ENCODE measurements around the gene FAM120A. TPM values are rescaled to one million over a fixed set of nuclear protein-coding genes. Genes with fewer than 3 reads are reported as not detected.

Gene FAM120A
- total and polyA plus RNA-seq, 2 of the 13 experiments (the other 11 are each of a cell fraction or from before 2014, with no cell fraction given) = 41.3 to 44.4 TPM

- H3K36me3 ChIP-seq (replicated peaks in 1 of 2; ENCODE audit: control insufficient read depth in 1 of 2, insufficient read depth in 2 of 2, low read length in 2 of 2) = no peaks in the 10 kb centered on the region
- H2AFZ ChIP-seq (ENCODE audit: low read length) = no peak overlapping the region
- WGBS (ENCODE audit: low lambda C conversion rate) = 3% methylated on average over 8 of the region's 8 CpGs
- intact Hi-C loops (cut with micrococcal nuclease; ENCODE audit: unreplicated experiment) = no loop called here
- ATAC-seq (peak; percentile 90), FAIRE-seq (peak; percentile 86), DNase-seq (ENCODE audit: low spot score) (peak; percentile 83)
- no peak overlapping the region; a peak in 1 of 6 replicates for H3K4me3 ChIP-seq (replicated peaks in 1 of 3; ENCODE audit: insufficient read depth in 1 of 3, low read depth in 2 of 3, low read length in 3 of 3)
- CTCF ChIA-PET (ENCODE audit: low intra/inter-chr PET ratio, low total read pairs) = no interaction called here
- in situ Hi-C loops (cut with HindIII; ENCODE audit: extremely low pct_ligation_motif_present, low pct_unique_long_range_greater_than_20kb) = no loop called here
- POLR2A ChIA-PET = interaction anchor here (1.1 to 2.4 kb wide), 2 partner anchors 15 to 23 kb away, joined by 5 to 7 read pairs; no protein-coding TSS in a partner anchor
- peak overlapping the region; percentile 32 for H3K27ac ChIP-seq (ENCODE audit: extremely low read length, insufficient read depth, low read length)
- no TSS peak for BruUV-seq (replicated peaks)
- H3K4me2 ChIP-seq (ENCODE audit: low read depth, low read length) = peak overlapping the region; percentile 61
- H3K9me3 ChIP-seq (ENCODE audit: low read length) = no peaks in the 10 kb centered on the region
- no peaks in the 10 kb centered on the region for H3K27me3 ChIP-seq (ENCODE audit: control insufficient read depth in 1 of 2, insufficient read depth in 2 of 2, low read length in 2 of 2)
- H3K79me2 ChIP-seq (ENCODE audit: insufficient read depth, low read length) = peaks cover 32% of the 10 kb centered on the region
- H3K9ac ChIP-seq (ENCODE audit: insufficient read depth, low read depth, low read length) = no peak overlapping the region
- no peaks in the 10 kb centered on the region; the same call in 1 of the 2 replicates for H4K20me1 ChIP-seq (ENCODE audit: insufficient read depth, low read length)
- H3K4me1 ChIP-seq (ENCODE audit: insufficient read depth, low read length) = peaks cover 67% of the 10 kb centered on the region
- TF ChIP-seq MAFF (IDR thresholded peaks at IDR 0.05; ENCODE audit: low read depth, low read length) (no peak), ZNF350 (CRISPR knock-in tag; IDR thresholded peaks at IDR 0.05; ENCODE audit: borderline replicate concordance, low read depth) (0 out of 2 replicates have a peak, but pooled peaks have one; percentile 37), ZUFSP (CRISPR knock-in tag; IDR thresholded peaks at IDR 0.05; ENCODE audit: borderline replicate concordance) (no peak), ZBTB4 (CRISPR knock-in tag; IDR thresholded peaks at IDR 0.05; ENCODE audit: borderline replicate concordance) (no peak), HMG20B (CRISPR knock-in tag; conservative IDR thresholded peaks at IDR 0.05) (0 out of 2 replicates have a peak, but pooled peaks have one; percentile 42), REL (CRISPR knock-in tag; conservative IDR thresholded peaks at IDR 0.05) (no peak), POGK (CRISPR knock-in tag; conservative IDR thresholded peaks at IDR 0.05) (0 out of 2 replicates have a peak, but pooled peaks have one; percentile 41), TAF15 (IDR thresholded peaks at IDR 0.05; ENCODE audit: low read depth, low read length, poor library complexity, severe bottlenecking) (no peak), THYN1 (CRISPR knock-in tag; IDR thresholded peaks at IDR 0.05; ENCODE audit: borderline replicate concordance, low read depth) (no peak), DNMT3B (CRISPR knock-in tag; conservative IDR thresholded peaks at IDR 0.05) (no peak), ZBTB44 (CRISPR knock-in tag; IDR thresholded peaks at IDR 0.05) (no peak), SNAPC5 (CRISPR knock-in tag; IDR thresholded peaks at IDR 0.05; ENCODE audit: borderline replicate concordance) (no peak), ZBTB2 (CRISPR knock-in tag; IDR thresholded peaks at IDR 0.05; ENCODE audit: low read depth) (no peak)
Measured at GRCh38 chr9:93589688-93590087, 138.2 kb downstream of the FAM120A start.

Measured in HepG2 (cell line).